IMR-90 (cell line): ENCODE measurements around the gene HPN. TPM values are rescaled to one million over a fixed set of nuclear protein-coding genes. Genes with fewer than 3 reads are reported as not detected.

Experiments used
- ATAC-seq: fragments of 200-7000 bp; cut with Tn5 transposase; 2 replicates; pipeline ENCODE4 v1.9.1; 2020; ENCODE audit warnings: low read depth, mild to moderate bottlenecking, moderate library complexity
- BruUV-seq: library from RNA; stranded (reverse); fragments of 400-500 nt; replicated peaks from 2 replicates; lab custom pipeline; 2021; lab: Mats Ljungman, UMichigan
- CTCF ChIA-PET: fragments of 300-600 bp; formaldehyde crosslinking; extraction: SDS; loops from one replicate; lab custom pipeline; 2021; ENCODE audit warnings: antibody characterized with exemption; lab: Yijun Ruan, JAX
- POLR2A ChIA-PET: fragments of 300-600 bp; sonication (Branson Sonifier 250); formaldehyde crosslinking; loops from one replicate; lab custom pipeline; 2022; ENCODE audit warnings: antibody characterized with exemption; ENCODE audit not compliant: unreplicated experiment; lab: Charles Lee
- DNase-seq: peaks from one replicate; pipeline ENCODE4 v3.0.0; 2013
- H2AFZ ChIP-seq: replicated peaks from 2 replicates; pipeline ENCODE3; 2013; ENCODE audit warnings: low read length, mild to moderate bottlenecking; ENCODE audit not compliant: poor library complexity
- H2AK5ac ChIP-seq: 2 replicates; pipeline ENCODE4 v1.6.1; 2013; ENCODE audit warnings: low read depth, low read length, inconsistent platforms
- H2AK9ac ChIP-seq: replicated peaks from 2 replicates; pipeline ENCODE3; 2013; ENCODE audit warnings: mild to moderate bottlenecking, low read depth, low read length, moderate library complexity; ENCODE audit not compliant: poor library complexity
- H2BK120ac ChIP-seq: 2 replicates; pipeline ENCODE4 v1.6.1; 2013; ENCODE audit warnings: low read depth, low read length, inconsistent platforms
- H2BK15ac ChIP-seq: 3 replicates; pipeline ENCODE4 v1.6.1; 2013; ENCODE audit warnings: low read depth, low read length, inconsistent platforms
- H2BK20ac ChIP-seq: 2 replicates; pipeline ENCODE4 v1.6.1; 2013; ENCODE audit warnings: low read depth, mild to moderate bottlenecking, inconsistent platforms, low read length, moderate library complexity
- H2BK5ac ChIP-seq: 2 replicates; pipeline ENCODE4 v1.6.1; 2013; ENCODE audit warnings: mild to moderate bottlenecking, low read depth, low read length, inconsistent platforms; ENCODE audit not compliant: poor library complexity, severe bottlenecking
- H3K14ac ChIP-seq: replicated peaks from 2 replicates; pipeline ENCODE4 v1.6.1; 2013; ENCODE audit warnings: low read depth, low read length, inconsistent platforms
- H3K18ac ChIP-seq: 2 replicates; pipeline ENCODE4 v1.6.1; 2013; ENCODE audit warnings: low read depth, low read length, control low read depth
- H3K23ac ChIP-seq: 2 replicates; pipeline ENCODE4 v1.6.1; 2013; ENCODE audit warnings: low read depth, low read length, inconsistent platforms
- H3K27ac ChIP-seq: 2 replicates; pipeline ENCODE4 v1.5.1; 2013; ENCODE audit warnings: mild to moderate bottlenecking, control low read depth, low read length; ENCODE audit not compliant: insufficient read depth
- H3K27me3 ChIP-seq: 2 replicates; pipeline ENCODE4 v1.6.1; 2013; ENCODE audit warnings: low read length; ENCODE audit not compliant: control insufficient read depth, insufficient read depth
- H3K36me3 ChIP-seq: 2 replicates; pipeline ENCODE4 v1.6.1; 2013; ENCODE audit warnings: low read length, mixed read lengths; ENCODE audit not compliant: control insufficient read depth, insufficient read depth
- H3K4ac ChIP-seq: 2 replicates; pipeline ENCODE4 v1.6.1; 2013; ENCODE audit warnings: low read depth, low read length, inconsistent platforms
- H3K4me1 ChIP-seq: 2 replicates; pipeline ENCODE4 v1.6.1; 2013; ENCODE audit warnings: low read length, mixed read lengths; ENCODE audit not compliant: control insufficient read depth, insufficient read depth
- H3K4me2 ChIP-seq: 2 replicates; pipeline ENCODE4 v1.6.1; 2013; ENCODE audit warnings: low read depth, mild to moderate bottlenecking, control low read depth, low read length, moderate library complexity
- H3K4me3 ChIP-seq: 2 replicates; pipeline ENCODE4 v1.5.1; 2013; ENCODE audit warnings: low read depth, mild to moderate bottlenecking, control low read depth, low read length, moderate library complexity; ENCODE audit not compliant: insufficient read depth
- H3K56ac ChIP-seq: 2 replicates; pipeline ENCODE4 v1.6.1; 2013; ENCODE audit warnings: low read length, inconsistent platforms; ENCODE audit not compliant: insufficient read depth; ENCODE audit errors: extremely low read depth
- H3K79me1 ChIP-seq, 2 experiments: 2 replicates each; pipeline ENCODE4 v1.6.1; 2013; ENCODE audit warnings: low read length in 2 of 2, inconsistent platforms in 1 of 2, low read depth in 1 of 2
- H3K9ac ChIP-seq: 2 replicates; pipeline ENCODE4 v1.6.1; 2013; ENCODE audit warnings: low read depth, low read length, control low read depth
- H3K9me1 ChIP-seq: 2 replicates; pipeline ENCODE4 v1.6.1; 2013; ENCODE audit warnings: low read length, inconsistent platforms; ENCODE audit not compliant: insufficient read depth
- H3K9me3 ChIP-seq: 2 replicates; pipeline ENCODE4 v1.6.1; 2013; ENCODE audit warnings: low read length; ENCODE audit not compliant: control insufficient read depth, insufficient read depth
- H4K20me1 ChIP-seq: 2 replicates; pipeline ENCODE4 v1.6.1; 2013; ENCODE audit warnings: low read length, inconsistent platforms; ENCODE audit not compliant: insufficient read depth
- H4K5ac ChIP-seq: 2 replicates; pipeline ENCODE4 v1.6.1; 2013; ENCODE audit warnings: mild to moderate bottlenecking, low read depth, low read length, control low read depth
- H4K8ac ChIP-seq, 2 experiments: 2 replicates each; pipeline ENCODE4 v1.6.1; 2013; ENCODE audit warnings: low read depth in 2 of 2, low read length in 2 of 2, control low read depth in 1 of 2, inconsistent platforms in 1 of 2
- H4K91ac ChIP-seq: 2 replicates; pipeline ENCODE4 v1.6.1; 2013; ENCODE audit warnings: low read depth, low read length, inconsistent platforms; ENCODE audit not compliant: insufficient read depth
- FOS ChIP-seq: fragments of 150-350 bp; IDR thresholded peaks from 2 replicates; pipeline ENCODE4 v1.6.1; 2016; ENCODE audit warnings: low read depth, low read length
- MAFK ChIP-seq: IDR thresholded peaks from 2 replicates; pipeline ENCODE4 v1.6.1; 2012; ENCODE audit warnings: low read depth, low read length, improper control_type of control experiment
- MAZ ChIP-seq: IDR thresholded peaks from 2 replicates; pipeline ENCODE4 v1.6.1; 2012; ENCODE audit warnings: low read depth, mild to moderate bottlenecking, low read length, improper control_type of control experiment, moderate library complexity, borderline replicate concordance
- MXI1 ChIP-seq: IDR thresholded peaks from 2 replicates; pipeline ENCODE4 v1.6.1; 2012; ENCODE audit warnings: low read depth, mild to moderate bottlenecking, low read length, moderate library complexity, borderline replicate concordance
- NFE2L2 ChIP-seq: fragments of 150-350 bp; IDR thresholded peaks from 2 replicates; pipeline ENCODE4 v1.6.1; 2016; ENCODE audit warnings: low read depth, mild to moderate bottlenecking, low read length
- POLR2A ChIP-seq: IDR thresholded peaks from 2 replicates; pipeline ENCODE4 v1.6.1; 2012; ENCODE audit warnings: mild to moderate bottlenecking, low read depth, low read length
- RAD21 ChIP-seq: IDR thresholded peaks from 2 replicates; pipeline ENCODE4 v1.6.1; 2012; ENCODE audit warnings: low read length, improper control_type of control experiment
- RCOR1 ChIP-seq: IDR thresholded peaks from 2 replicates; pipeline ENCODE4 v1.6.1; 2012; ENCODE audit warnings: mild to moderate bottlenecking, low read length, improper control_type of control experiment; ENCODE audit not compliant: insufficient replicate concordance
- RFX5 ChIP-seq: IDR thresholded peaks from 2 replicates; pipeline ENCODE4 v1.8.0; 2012; ENCODE audit warnings: low read depth, mild to moderate bottlenecking, low read length, moderate library complexity
- SMC3 ChIP-seq: fragments of 150-350 bp; IDR thresholded peaks from 2 replicates; pipeline ENCODE4 v1.6.1; 2016; ENCODE audit warnings: low read depth, mild to moderate bottlenecking, antibody characterized with exemption, low read length, moderate library complexity
- WGBS, 2 experiments: methylation state at CpG; one replicate each; pipeline versions ENCODE4 v1.1.5 to v1.1.7; 2013; ENCODE audit warnings: missing lambda C conversion rate in 2 of 2; ENCODE audit not compliant: insufficient read length in 1 of 2; ENCODE audit errors: extremely low coverage in 2 of 2; 5-methylcytosine and 5-hydroxymethylcytosine counted together
- dilution Hi-C: fragments of 300-500 bp; cut with HindIII; formaldehyde crosslinking; loops from one replicate; pipeline ENCODE4 v1.14.3; 2018; ENCODE audit warnings: low sequenced_read_pairs; ENCODE audit not compliant: unreplicated experiment
- in situ Hi-C: fragments of 300-500 bp; cut with MboI; formaldehyde crosslinking; loops from 3 replicates; pipeline ENCODE4 v1.14.3; 2019; ENCODE audit warnings: low sequenced_read_pairs, inconsistent platforms, mixed read lengths
- intact Hi-C: fragments of 100-400 bp; cut with micrococcal nuclease; formaldehyde crosslinking; loops from 2 replicates; pipeline ENCODE4 v1.10.0; 2022
- polyA plus RNA-seq, 3 experiments: library from polyadenylated mRNA; depleted of rRNA; stranded (reverse); fragments of >200 nt; gene quantifications; 2 replicates each; pipeline ENCODE4 v1.2.3, GENCODE V29; 2012; ENCODE audit warnings: low replicate concordance in 1 of 3
- total RNA-seq: library from RNA; depleted of rRNA; stranded (reverse); fragments of >200 nt; gene quantifications from 2 replicates; pipeline ENCODE4 v1.2.3, GENCODE V29; 2012
- TF ChIP-seq, protein P1 (sequence below): conservative IDR thresholded peaks from 2 replicates; pipeline ENCODE4 v1.5.1; 2012; ENCODE audit warnings: mild to moderate bottlenecking, low read depth, low read length, improper control_type of control experiment

The HPN gene
- total and polyA plus RNA-seq, 2 of the 4 experiments (the other 2 are of a cell fraction), result not detected

DNA sequence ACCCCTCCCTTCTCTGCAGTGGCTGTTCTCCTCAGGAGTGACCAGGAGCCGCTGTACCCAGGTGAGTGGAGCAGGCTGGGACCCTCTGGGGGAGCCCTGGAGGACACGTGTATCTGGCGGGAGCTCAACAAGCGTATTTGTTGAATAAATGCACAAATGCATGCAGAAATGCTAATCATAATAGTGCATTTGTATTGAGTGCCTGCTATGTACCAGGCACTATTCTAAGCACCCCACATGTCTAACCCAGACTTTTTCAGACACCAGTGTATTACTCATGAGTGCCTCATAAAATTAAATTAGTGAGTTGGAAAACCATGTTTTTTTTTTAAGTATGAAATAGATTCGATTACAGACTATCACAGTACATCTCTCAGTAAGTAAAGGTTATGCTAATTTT, 7.9 kb downstream of the HPN start:
- H3K9me3 ChIP-seq, result no peaks in the 10 kb centered on the region
- TF ChIP-seq RFX5 (no peak), POLR2A (no peak), SMC3 (no peak), RAD21 (no peak), RCOR1 (no peak), MXI1 (no peak), MAFK (no peak), FOS (no peak), NFE2L2 (no peak), MAZ (no peak)
- TF ChIP-seq, protein P1, sequence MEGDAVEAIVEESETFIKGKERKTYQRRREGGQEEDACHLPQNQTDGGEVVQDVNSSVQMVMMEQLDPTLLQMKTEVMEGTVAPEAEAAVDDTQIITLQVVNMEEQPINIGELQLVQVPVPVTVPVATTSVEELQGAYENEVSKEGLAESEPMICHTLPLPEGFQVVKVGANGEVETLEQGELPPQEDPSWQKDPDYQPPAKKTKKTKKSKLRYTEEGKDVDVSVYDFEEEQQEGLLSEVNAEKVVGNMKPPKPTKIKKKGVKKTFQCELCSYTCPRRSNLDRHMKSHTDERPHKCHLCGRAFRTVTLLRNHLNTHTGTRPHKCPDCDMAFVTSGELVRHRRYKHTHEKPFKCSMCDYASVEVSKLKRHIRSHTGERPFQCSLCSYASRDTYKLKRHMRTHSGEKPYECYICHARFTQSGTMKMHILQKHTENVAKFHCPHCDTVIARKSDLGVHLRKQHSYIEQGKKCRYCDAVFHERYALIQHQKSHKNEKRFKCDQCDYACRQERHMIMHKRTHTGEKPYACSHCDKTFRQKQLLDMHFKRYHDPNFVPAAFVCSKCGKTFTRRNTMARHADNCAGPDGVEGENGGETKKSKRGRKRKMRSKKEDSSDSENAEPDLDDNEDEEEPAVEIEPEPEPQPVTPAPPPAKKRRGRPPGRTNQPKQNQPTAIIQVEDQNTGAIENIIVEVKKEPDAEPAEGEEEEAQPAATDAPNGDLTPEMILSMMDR, result no peak
- no peak overlapping the region for H3K14ac ChIP-seq
- H3K4me2 ChIP-seq, result no peak overlapping the region
- WGBS, 2 experiments, result no CpG with 5 or more reads among the region's 5 CpGs
- no peak overlapping the region for H2AK9ac ChIP-seq
- H3K27me3 ChIP-seq, result peaks cover 18% of the 10 kb centered on the region
- no peaks in the 10 kb centered on the region for H3K4me1 ChIP-seq
- H3K56ac ChIP-seq, result no peak overlapping the region
- no peak overlapping the region for H3K9ac ChIP-seq
- no TSS peak for BruUV-seq
- H4K5ac ChIP-seq, result no peak overlapping the region
- no peak overlapping the region for H2BK120ac ChIP-seq
- no peak overlapping the region for H2BK20ac ChIP-seq
- H3K27ac ChIP-seq, result no peak overlapping the region
- H2AFZ ChIP-seq, result no peak overlapping the region
- no peak overlapping the region for H2BK5ac ChIP-seq
- DNase-seq (no peak), ATAC-seq (no peak)
- H3K36me3 ChIP-seq, result no peaks in the 10 kb centered on the region
- no peak overlapping the region for H4K91ac ChIP-seq
- dilution Hi-C loops, result no loop called here
- H4K8ac ChIP-seq, result no peak overlapping the region
- H3K23ac ChIP-seq, result no peak overlapping the region
- no peak overlapping the region for H2AK5ac ChIP-seq
- ChIA-PET POLR2A (no interaction called here), CTCF (no interaction called here)
- in situ Hi-C loops, result no loop called here
- no peak overlapping the region for H3K18ac ChIP-seq
- no peaks in the 10 kb centered on the region for H3K9me1 ChIP-seq
- no peak overlapping the region for H3K4me3 ChIP-seq
- no peak overlapping the region for H2BK15ac ChIP-seq
- H4K20me1 ChIP-seq, result no peaks in the 10 kb centered on the region
- no peaks in the 10 kb centered on the region for H3K79me1 ChIP-seq
- no peak overlapping the region for H3K4ac ChIP-seq
- intact Hi-C loops, result no loop called here
